ENCODE results near the gene OVOL2. TPM values are rescaled to one million over a fixed set of nuclear protein-coding genes. Genes with fewer than 3 reads are reported as not detected.

Gene OVOL2
- total and polyA plus RNA-seq, 2 of the 8 experiments (the other 6 are each of a cell fraction or from before 2014, with no cell fraction given): 11.0 to 11.4 TPM

- CTCF ChIA-PET (ENCODE audit: partially characterized antibody): interaction anchor here (0.8 to 2.2 kb wide), 7 partner anchors 8 to 119 kb away, joined by 3 to 8 read pairs (median 3); no protein-coding TSS in a partner anchor
- Histone ChIP-seq H3K27ac (ENCODE audit: low read depth, low read length) (no peak overlapping the region), H3K4me3 (ENCODE audit: extremely low read depth in 1 of 4, insufficient read depth in 2 of 4, low read depth in 3 of 4, low read length in 4 of 4) (peak overlapping the region; percentile 50 to 87 (median 68))
- TF ChIP-seq SP1 (IDR thresholded peaks at IDR 0.05; ENCODE audit: low read depth, low read length): no peak; the same call in 1 of the 2 replicates
- TF ChIP-seq JUND (IDR thresholded peaks at IDR 0.05; ENCODE audit: low read length): 0 out of 2 replicates have a peak, but pooled peaks have one; percentile 16
- TF ChIP-seq HDAC6 (IDR thresholded peaks at IDR 0.05; ENCODE audit: low read depth, low read length): no peak
- TF ChIP-seq EP300 (IDR thresholded peaks at IDR 0.05; ENCODE audit: borderline replicate concordance in 1 of 2, low read depth in 2 of 2, low read length in 2 of 2): no peak
- TF ChIP-seq CTBP2 (IDR thresholded peaks at IDR 0.05; ENCODE audit: borderline replicate concordance, insufficient read depth, insufficient read length, low read length): peak; percentile 7
- no peak for TF ChIP-seq TEAD4 (IDR thresholded peaks at IDR 0.05; ENCODE audit: low read depth, low read length)
- no peak for TF ChIP-seq CREB1 (IDR thresholded peaks at IDR 0.05)
- no peak for TF ChIP-seq BACH1 (IDR thresholded peaks at IDR 0.05; ENCODE audit: low read length)
- 0 out of 2 replicates have a peak, but pooled peaks have one; percentile 4 for TF ChIP-seq TAF1 (IDR thresholded peaks at IDR 0.05; ENCODE audit: low read depth, low read length)
- TF ChIP-seq E2F6 (IDR thresholded peaks at IDR 0.05): 0 out of 2 replicates have a peak, but pooled peaks have one; percentile 4
Observed at GRCh38 chr20:18057994-18058349, 256 bp upstream of the OVOL2 start.

More at GRCh38 chr20:18057994-18058349, 256 bp upstream of the OVOL2 start:
- Histone ChIP-seq H3K56ac (replicated peaks; ENCODE audit: insufficient read length, low read depth, low read length) (no peak overlapping the region), H4K8ac (ENCODE audit: extremely low read depth, insufficient read depth, low read length) (peak overlapping the region; percentile 93), H3K36me3 (ENCODE audit: control insufficient read depth in 2 of 4, insufficient read depth in 4 of 4, low read length in 3 of 4) (no peaks in the 10 kb centered on the region), H3K18ac (ENCODE audit: extremely low read depth, low read length) (peak overlapping the region; percentile 32; the same call in 1 of the 2 replicates), H3K79me2 (ENCODE audit: control insufficient read depth in 1 of 2, insufficient read depth in 2 of 2, low read length in 2 of 2) (no peaks in the 10 kb centered on the region), H2AFZ (ENCODE audit: low read length) (no peak overlapping the region), H3K23me2 (ENCODE audit: low read depth, low read length) (peaks cover 24% of the 10 kb centered on the region; the same call in 1 of the 2 replicates), H2AK5ac (ENCODE audit: low read depth, low read length) (no peak overlapping the region), H3K9ac (replicated peaks in 1 of 4; ENCODE audit: extremely low read depth in 1 of 4, low read depth in 3 of 4, low read length in 3 of 4) (no peak overlapping the region; a peak in 1 of 7 replicates), H2BK5ac (ENCODE audit: low read depth, low read length) (no peak overlapping the region), H2BK20ac (ENCODE audit: low read length) (no peak overlapping the region), H3K27me3 (replicated peaks in 1 of 4; ENCODE audit: control insufficient read depth in 3 of 4, extremely low read depth in 1 of 4, insufficient read depth in 3 of 4, low read length in 3 of 4) (peaks cover 0 to 26% (median 15%) of the 10 kb centered on the region in 4 experiments; a peak in 6 of 7 replicates), H4K20me1 (replicated peaks in 1 of 2; ENCODE audit: control insufficient read depth in 1 of 2, insufficient read depth in 2 of 2, low read length in 2 of 2) (peaks cover 1 to 5% of the 10 kb centered on the region in 2 experiments), H3K9me3 (ENCODE audit: insufficient read depth in 2 of 2, low read depth in 1 of 2, low read length in 1 of 2) (no peaks in the 10 kb centered on the region), H4K91ac (replicated peaks; ENCODE audit: insufficient read length, low read length) (no peak overlapping the region), H3K14ac (ENCODE audit: insufficient read length) (no peak overlapping the region), H3K4me2 (ENCODE audit: insufficient read depth in 1 of 2, low read depth in 2 of 2, low read length in 2 of 2) (peak overlapping the region; percentile 80 to 94), H3K23ac (ENCODE audit: insufficient read length) (no peak overlapping the region), H2BK12ac (ENCODE audit: low read depth, low read length) (no peak overlapping the region), H2BK120ac (replicated peaks; ENCODE audit: low read depth, low read length) (no peak overlapping the region), H2BK15ac (ENCODE audit: low read length) (no peak overlapping the region), H3K4me1 (replicated peaks in 1 of 4; ENCODE audit: control insufficient read depth in 3 of 4, insufficient read depth in 4 of 4, low read length in 3 of 4) (peaks cover 0 to 15% (median 5%) of the 10 kb centered on the region in 4 experiments; a peak in 4 of 7 replicates), H4K5ac (ENCODE audit: insufficient read length, low read depth, low read length) (no peak overlapping the region), H3K79me1 (ENCODE audit: low read depth, low read length) (no peaks in the 10 kb centered on the region), H3K4ac (replicated peaks; ENCODE audit: insufficient read length, low read depth, low read length) (no peak overlapping the region)
- FAIRE-seq (no peak), DNase-seq (ENCODE audit: low read depth in 1 of 2, low spot score in 2 of 2) (no peak)
- 1% methylated on average over 12 of the region's 14 CpGs; no CpG with 5 or more reads in 1 of the 2 experiments for WGBS, 2 experiments (ENCODE audit: extremely low coverage in 1 of 2, insufficient coverage in 1 of 2, insufficient read length in 1 of 2, insufficient replicate concordance in 2 of 2, low coverage in 1 of 2, low lambda C conversion rate in 2 of 2, missing lambda C conversion rate in 1 of 2)
- POLR2A ChIA-PET (ENCODE audit: partially characterized antibody): interaction anchor here (0.8 to 2.0 kb wide), 7 partner anchors 14 to 118 kb away, joined by 3 to 9 read pairs (median 6); partner anchors contain the start of genes KAT14, MGME1, PET117 and SNX5
